ENCODE measurements around the gene DAGLB.

Gene DAGLB

DNA sequence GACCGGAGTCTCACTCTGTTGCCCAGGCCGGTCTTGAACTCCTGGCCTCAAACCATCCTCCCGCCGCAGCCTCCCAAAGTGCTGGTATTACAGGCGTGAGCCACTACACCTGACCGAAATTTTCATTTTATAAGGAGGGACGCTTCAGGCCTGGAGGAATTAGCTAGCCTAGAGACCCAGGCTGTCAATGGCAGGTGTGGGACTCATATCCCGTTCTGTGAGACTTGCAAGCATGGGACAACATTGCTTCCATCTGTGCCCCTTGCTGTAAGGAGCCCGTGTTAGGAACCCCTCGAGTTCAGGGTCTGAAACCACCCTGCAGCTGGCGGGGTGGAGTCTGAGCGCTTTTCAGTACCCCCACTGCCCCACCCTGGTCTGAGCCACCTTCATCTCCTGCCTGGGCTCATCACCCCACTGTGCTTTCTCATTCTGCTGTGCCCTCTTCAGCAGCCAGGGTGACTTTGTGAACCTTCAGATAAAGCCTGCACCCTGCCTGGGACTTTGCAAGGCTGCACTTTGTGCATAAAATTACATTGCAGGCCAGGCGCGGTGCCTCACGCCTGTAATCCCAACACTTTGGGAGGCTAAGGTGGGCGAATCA is 1.3 kb upstream of the DAGLB start:
- TF ChIP-seq, protein P1, sequence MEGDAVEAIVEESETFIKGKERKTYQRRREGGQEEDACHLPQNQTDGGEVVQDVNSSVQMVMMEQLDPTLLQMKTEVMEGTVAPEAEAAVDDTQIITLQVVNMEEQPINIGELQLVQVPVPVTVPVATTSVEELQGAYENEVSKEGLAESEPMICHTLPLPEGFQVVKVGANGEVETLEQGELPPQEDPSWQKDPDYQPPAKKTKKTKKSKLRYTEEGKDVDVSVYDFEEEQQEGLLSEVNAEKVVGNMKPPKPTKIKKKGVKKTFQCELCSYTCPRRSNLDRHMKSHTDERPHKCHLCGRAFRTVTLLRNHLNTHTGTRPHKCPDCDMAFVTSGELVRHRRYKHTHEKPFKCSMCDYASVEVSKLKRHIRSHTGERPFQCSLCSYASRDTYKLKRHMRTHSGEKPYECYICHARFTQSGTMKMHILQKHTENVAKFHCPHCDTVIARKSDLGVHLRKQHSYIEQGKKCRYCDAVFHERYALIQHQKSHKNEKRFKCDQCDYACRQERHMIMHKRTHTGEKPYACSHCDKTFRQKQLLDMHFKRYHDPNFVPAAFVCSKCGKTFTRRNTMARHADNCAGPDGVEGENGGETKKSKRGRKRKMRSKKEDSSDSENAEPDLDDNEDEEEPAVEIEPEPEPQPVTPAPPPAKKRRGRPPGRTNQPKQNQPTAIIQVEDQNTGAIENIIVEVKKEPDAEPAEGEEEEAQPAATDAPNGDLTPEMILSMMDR (IDR thresholded peaks at IDR 0.05; ENCODE audit: extremely low read depth, insufficient read depth, missing control alignments), result no peak
- in situ Hi-C loops (cut with MboI; ENCODE audit: low pct_unique_long_range_greater_than_20kb, low sequenced_read_pairs, unreplicated experiment), result no loop called here
- DNase-seq (ENCODE audit: low spot score), result no peak

GRCh38 chr7:6446838-6447580 is 745 bp downstream of the DAGLB start:
- DNase-seq (ENCODE audit: low spot score), result peak; percentile 34
- in situ Hi-C loops (cut with MboI; ENCODE audit: low pct_unique_long_range_greater_than_20kb, low sequenced_read_pairs, unreplicated experiment), result no loop called here
- TF ChIP-seq, protein P1 (IDR thresholded peaks at IDR 0.05; ENCODE audit: extremely low read depth, insufficient read depth, missing control alignments), result no peak

GRCh38 chr7:6444516-6445269 is 3.1 kb downstream of the DAGLB start:
- in situ Hi-C loops (cut with MboI; ENCODE audit: low pct_unique_long_range_greater_than_20kb, low sequenced_read_pairs, unreplicated experiment), result no loop called here
- TF ChIP-seq, protein P1 (IDR thresholded peaks at IDR 0.05; ENCODE audit: extremely low read depth, insufficient read depth, missing control alignments), result no peak
- no peak for DNase-seq (ENCODE audit: low spot score)

GRCh38 chr7:6443372-6443941 is 4.3 kb downstream of the DAGLB start:
- DNase-seq (ENCODE audit: low spot score), result no peak
- in situ Hi-C loops (cut with MboI; ENCODE audit: low pct_unique_long_range_greater_than_20kb, low sequenced_read_pairs, unreplicated experiment), result no loop called here
- TF ChIP-seq, protein P1 (IDR thresholded peaks at IDR 0.05; ENCODE audit: extremely low read depth, insufficient read depth, missing control alignments), result no peak

- DNase-seq (ENCODE audit: low spot score), result no peak
- in situ Hi-C loops (cut with MboI; ENCODE audit: low pct_unique_long_range_greater_than_20kb, low sequenced_read_pairs, unreplicated experiment), result no loop called here
- TF ChIP-seq, protein P1 (IDR thresholded peaks at IDR 0.05; ENCODE audit: extremely low read depth, insufficient read depth, missing control alignments), result no peak
Observed at GRCh38 chr7:6442114-6442513, 5.6 kb downstream of the DAGLB start.

- TF ChIP-seq, protein P1 (IDR thresholded peaks at IDR 0.05; ENCODE audit: extremely low read depth, insufficient read depth, missing control alignments), result no peak
- no peak for DNase-seq (ENCODE audit: low spot score)
- in situ Hi-C loops (cut with MboI; ENCODE audit: low pct_unique_long_range_greater_than_20kb, low sequenced_read_pairs, unreplicated experiment), result no loop called here
Observed at GRCh38 chr7:6440381-6440780, 7.4 kb downstream of the DAGLB start.

Measured in GM13977 (cell line).